Measurements from ENCODE around the gene NEK10. TPM values are rescaled to one million over a fixed set of nuclear protein-coding genes. Genes with fewer than 3 reads are reported as not detected.

Gene NEK10
- total and polyA plus RNA-seq, 2 of the 4 experiments (the other 2 are of a cell fraction) = 2.2 to 6.6 TPM

DNA sequence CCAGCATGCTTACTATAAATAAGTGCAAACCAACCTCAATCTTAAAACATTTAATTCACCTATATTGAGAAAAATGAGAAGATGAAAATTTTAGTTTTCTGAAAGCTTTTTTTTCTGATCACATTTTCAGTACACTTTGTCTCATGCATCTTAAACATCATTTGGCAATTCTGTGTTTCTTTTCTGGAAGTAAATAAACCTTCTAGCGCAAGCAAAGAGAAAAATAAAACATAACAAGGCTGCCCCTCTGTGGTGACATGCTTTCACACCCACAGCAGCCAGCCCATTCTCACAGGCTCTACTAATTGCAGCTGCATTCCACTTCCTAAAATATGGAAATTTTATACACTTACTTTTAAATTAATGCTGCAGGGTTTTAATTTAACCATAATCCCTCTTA, 90.1 kb downstream of the NEK10 start:
- Histone ChIP-seq H3K9me1 (ENCODE audit: insufficient read depth, low read length) (no peaks in the 10 kb centered on the region), H3K36me3 (ENCODE audit: control insufficient read depth, insufficient read depth, low read length) (no peaks in the 10 kb centered on the region), H4K5ac (ENCODE audit: low read depth, low read length) (no peak overlapping the region), H2AK9ac (replicated peaks; ENCODE audit: low read depth, low read length, poor library complexity) (no peak overlapping the region), H4K8ac (ENCODE audit: low read depth in 2 of 2, low read length in 2 of 2) (no peak overlapping the region), H3K79me1 (ENCODE audit: low read depth in 1 of 2, low read length in 2 of 2) (no peaks in the 10 kb centered on the region), H3K9me3 (ENCODE audit: control insufficient read depth, insufficient read depth, low read length) (no peaks in the 10 kb centered on the region), H3K4ac (ENCODE audit: low read depth, low read length) (no peak overlapping the region), H3K23ac (ENCODE audit: low read depth, low read length) (no peak overlapping the region), H3K4me1 (ENCODE audit: control insufficient read depth, insufficient read depth, low read length) (no peaks in the 10 kb centered on the region), H3K18ac (ENCODE audit: low read depth, low read length) (no peak overlapping the region), H2BK15ac (ENCODE audit: low read depth, low read length) (no peak overlapping the region), H2AK5ac (ENCODE audit: low read depth, low read length) (no peak overlapping the region), H2AFZ (replicated peaks; ENCODE audit: low read length, poor library complexity) (no peak overlapping the region), H3K9ac (ENCODE audit: low read depth, low read length) (no peak overlapping the region), H2BK20ac (ENCODE audit: low read depth, low read length) (no peak overlapping the region), H3K14ac (replicated peaks; ENCODE audit: low read depth, low read length) (no peak overlapping the region), H2BK5ac (ENCODE audit: low read depth, low read length, poor library complexity, severe bottlenecking) (no peak overlapping the region), H3K27ac (ENCODE audit: insufficient read depth, low read length) (no peak overlapping the region), H3K56ac (ENCODE audit: extremely low read depth, insufficient read depth, low read length) (no peak overlapping the region), H3K4me2 (ENCODE audit: low read depth, low read length) (no peak overlapping the region), H2BK120ac (ENCODE audit: low read depth, low read length) (no peak overlapping the region), H4K91ac (ENCODE audit: insufficient read depth, low read depth, low read length) (no peak overlapping the region), H4K20me1 (ENCODE audit: insufficient read depth, low read length) (no peaks in the 10 kb centered on the region), H3K4me3 (ENCODE audit: insufficient read depth, low read depth, low read length) (no peak overlapping the region), H3K27me3 (ENCODE audit: control insufficient read depth, insufficient read depth, low read length) (no peaks in the 10 kb centered on the region)
- WGBS, 2 experiments (ENCODE audit: extremely low coverage in 2 of 2, insufficient read length in 1 of 2) = no CpG with 5 or more reads among the region's 1 CpG
- BruUV-seq (replicated peaks) = no TSS peak
- in situ Hi-C loops (cut with MboI; ENCODE audit: low sequenced_read_pairs) (no loop called here), intact Hi-C loops (cut with micrococcal nuclease) (loop anchor here (1.0 to 10.0 kb wide), 2 partner anchors 145 to 1434 kb away; no protein-coding TSS in a partner anchor), dilution Hi-C loops (cut with HindIII; ENCODE audit: low sequenced_read_pairs, unreplicated experiment) (no loop called here)
- ChIA-PET POLR2A (ENCODE audit: unreplicated experiment) (no interaction called here), CTCF (interaction anchor here (0.9 to 1.2 kb wide), 4 partner anchors 12 to 171 kb away, joined by 3 read pairs; no protein-coding TSS in a partner anchor)
- ATAC-seq (ENCODE audit: low read depth) (0 out of 2 replicates have a peak, but pooled peaks have one; percentile 37), DNase-seq (no peak)
- TF ChIP-seq RFX5 (IDR thresholded peaks at IDR 0.05; ENCODE audit: low read depth, low read length) (no peak), SMC3 (IDR thresholded peaks at IDR 0.05; ENCODE audit: low read depth, low read length) (peak; percentile 17; the same call in 1 of the 2 replicates), RAD21 (IDR thresholded peaks at IDR 0.05; ENCODE audit: low read length) (peak; percentile 28; the same call in 1 of the 2 replicates), MAZ (IDR thresholded peaks at IDR 0.05; ENCODE audit: borderline replicate concordance, low read depth, low read length) (no peak)
- TF ChIP-seq, protein P1, sequence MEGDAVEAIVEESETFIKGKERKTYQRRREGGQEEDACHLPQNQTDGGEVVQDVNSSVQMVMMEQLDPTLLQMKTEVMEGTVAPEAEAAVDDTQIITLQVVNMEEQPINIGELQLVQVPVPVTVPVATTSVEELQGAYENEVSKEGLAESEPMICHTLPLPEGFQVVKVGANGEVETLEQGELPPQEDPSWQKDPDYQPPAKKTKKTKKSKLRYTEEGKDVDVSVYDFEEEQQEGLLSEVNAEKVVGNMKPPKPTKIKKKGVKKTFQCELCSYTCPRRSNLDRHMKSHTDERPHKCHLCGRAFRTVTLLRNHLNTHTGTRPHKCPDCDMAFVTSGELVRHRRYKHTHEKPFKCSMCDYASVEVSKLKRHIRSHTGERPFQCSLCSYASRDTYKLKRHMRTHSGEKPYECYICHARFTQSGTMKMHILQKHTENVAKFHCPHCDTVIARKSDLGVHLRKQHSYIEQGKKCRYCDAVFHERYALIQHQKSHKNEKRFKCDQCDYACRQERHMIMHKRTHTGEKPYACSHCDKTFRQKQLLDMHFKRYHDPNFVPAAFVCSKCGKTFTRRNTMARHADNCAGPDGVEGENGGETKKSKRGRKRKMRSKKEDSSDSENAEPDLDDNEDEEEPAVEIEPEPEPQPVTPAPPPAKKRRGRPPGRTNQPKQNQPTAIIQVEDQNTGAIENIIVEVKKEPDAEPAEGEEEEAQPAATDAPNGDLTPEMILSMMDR (conservative IDR thresholded peaks at IDR 0.05; ENCODE audit: low read depth, low read length) = peak; percentile 38
- TF ChIP-seq, protein P2, sequence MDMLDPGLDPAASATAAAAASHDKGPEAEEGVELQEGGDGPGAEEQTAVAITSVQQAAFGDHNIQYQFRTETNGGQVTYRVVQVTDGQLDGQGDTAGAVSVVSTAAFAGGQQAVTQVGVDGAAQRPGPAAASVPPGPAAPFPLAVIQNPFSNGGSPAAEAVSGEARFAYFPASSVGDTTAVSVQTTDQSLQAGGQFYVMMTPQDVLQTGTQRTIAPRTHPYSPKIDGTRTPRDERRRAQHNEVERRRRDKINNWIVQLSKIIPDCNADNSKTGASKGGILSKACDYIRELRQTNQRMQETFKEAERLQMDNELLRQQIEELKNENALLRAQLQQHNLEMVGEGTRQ (IDR thresholded peaks at IDR 0.05; ENCODE audit: low read depth, low read length) = no peak
